Loucy (cell line): ENCODE measurements around the gene TRIL.

Experiments
- EZH2phosphoT487 ChIP-seq: fragments of 200-600 bp; IDR thresholded peaks from 2 replicates; pipeline ENCODE4 v1.6.1; 2018; ENCODE audit warnings: antibody characterized with exemption, mild to moderate bottlenecking, moderate library complexity, borderline replicate concordance
- TF ChIP-seq, protein P1 (sequence below): fragments of 200-600 bp; sonication (generic); conservative IDR thresholded peaks from 2 replicates; pipeline ENCODE4 v1.5.1; 2014; ENCODE audit warnings: mild to moderate bottlenecking, antibody characterized with exemption, low read length

GRCh38 chr7:28937619-28938018 lies 20.5 kb downstream of the TRIL start:
- TF ChIP-seq, protein P1, sequence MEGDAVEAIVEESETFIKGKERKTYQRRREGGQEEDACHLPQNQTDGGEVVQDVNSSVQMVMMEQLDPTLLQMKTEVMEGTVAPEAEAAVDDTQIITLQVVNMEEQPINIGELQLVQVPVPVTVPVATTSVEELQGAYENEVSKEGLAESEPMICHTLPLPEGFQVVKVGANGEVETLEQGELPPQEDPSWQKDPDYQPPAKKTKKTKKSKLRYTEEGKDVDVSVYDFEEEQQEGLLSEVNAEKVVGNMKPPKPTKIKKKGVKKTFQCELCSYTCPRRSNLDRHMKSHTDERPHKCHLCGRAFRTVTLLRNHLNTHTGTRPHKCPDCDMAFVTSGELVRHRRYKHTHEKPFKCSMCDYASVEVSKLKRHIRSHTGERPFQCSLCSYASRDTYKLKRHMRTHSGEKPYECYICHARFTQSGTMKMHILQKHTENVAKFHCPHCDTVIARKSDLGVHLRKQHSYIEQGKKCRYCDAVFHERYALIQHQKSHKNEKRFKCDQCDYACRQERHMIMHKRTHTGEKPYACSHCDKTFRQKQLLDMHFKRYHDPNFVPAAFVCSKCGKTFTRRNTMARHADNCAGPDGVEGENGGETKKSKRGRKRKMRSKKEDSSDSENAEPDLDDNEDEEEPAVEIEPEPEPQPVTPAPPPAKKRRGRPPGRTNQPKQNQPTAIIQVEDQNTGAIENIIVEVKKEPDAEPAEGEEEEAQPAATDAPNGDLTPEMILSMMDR: no peak
- TF ChIP-seq EZH2phosphoT487: no peak
